H1 (cell line): ENCODE data around the gene FAM83C. TPM values are rescaled to one million over a fixed set of nuclear protein-coding genes. Genes with fewer than 3 reads are reported as not detected.

Experiments used
- BCL11A ChIP-seq, 2 experiments: IDR thresholded peaks; one replicate each; pipeline ENCODE4 v1.6.1; 2011; ENCODE audit warnings: low read depth in 2 of 2, low read length in 2 of 2, mild to moderate bottlenecking in 2 of 2
- CHD1 ChIP-seq: IDR thresholded peaks from 2 replicates; pipeline ENCODE4 v1.6.1; 2012; ENCODE audit warnings: low read depth, low read length, improper control_type of control experiment
- EZH2 ChIP-seq: fragments of 200-600 bp; sonication (generic); IDR thresholded peaks from 2 replicates; pipeline ENCODE4 v1.7.1; 2012; ENCODE audit warnings: low read depth, mild to moderate bottlenecking, moderate library complexity, low read length, inconsistent platforms; ENCODE audit not compliant: severe bottlenecking
- HDAC6 ChIP-seq: IDR thresholded peaks from one replicate; pipeline ENCODE4 v1.7.1; 2012; ENCODE audit warnings: low read depth, mild to moderate bottlenecking, inconsistent platforms, low read length, moderate library complexity
- JUN ChIP-seq: IDR thresholded peaks from 2 replicates; pipeline ENCODE4 v1.6.1; 2011; ENCODE audit warnings: low read depth, mild to moderate bottlenecking, improper control_type of control experiment, low read length
- RNF2 ChIP-seq: fragments of 200-900, 300-1000 bp; sonication (generic); IDR thresholded peaks from 2 replicates; pipeline ENCODE4 v1.7.1; 2016; ENCODE audit warnings: borderline replicate concordance, low read depth, mild to moderate bottlenecking, antibody characterized with exemption, low read length; ENCODE audit not compliant: poor library complexity, severe bottlenecking; ENCODE audit errors: missing control alignments
- SIX5 ChIP-seq: IDR thresholded peaks from 2 replicates; pipeline ENCODE4 v1.6.1; 2011; ENCODE audit warnings: mild to moderate bottlenecking, low read depth, low read length
- polyA plus RNA-seq, 7 experiments: library from polyadenylated mRNA; depleted of rRNA in 3 of 7; stranded (reverse) in 5 of 7; unstranded in 2 of 7; fragments of >200 nt in 5 of 7; fragments of 200-250 nt in 2 of 7; gene quantifications; 1 replicate in 5 of 7; 2 replicates in 1 of 7; 4 replicates in 1 of 7; pipeline versions ENCODE4 v1.2.1 to v1.2.3, GENCODE V29; 2011 to 2013; ENCODE audit warnings: missing spikeins in 2 of 7, mixed read lengths in 2 of 7
- total RNA-seq: library from RNA; stranded (reverse); fragmentation: NEBNext Ultra II Directional; extraction: Animal tissue kit (Norgen Biotek cat#: 25700); gene quantifications from 2 replicates; pipeline ENCODE4 v1.2.1, GENCODE V29; 2021
- TF ChIP-seq, protein P1 (sequence below): fragments of 300-600 bp; sonication (generic); IDR thresholded peaks from 2 replicates; pipeline ENCODE4 v1.7.1; 2012; ENCODE audit warnings: low read length, moderate library complexity, mild to moderate bottlenecking, inconsistent platforms; ENCODE audit not compliant: insufficient replicate concordance
- TF ChIP-seq, protein P2 (sequence below): IDR thresholded peaks from 2 replicates; pipeline ENCODE4 v1.6.1; 2012; ENCODE audit warnings: inconsistent platforms

Gene FAM83C
- total and polyA plus RNA-seq, 2 of the 8 experiments (the other 6 are each of a cell fraction or from before 2014, with no cell fraction given) = not detected

DNA sequence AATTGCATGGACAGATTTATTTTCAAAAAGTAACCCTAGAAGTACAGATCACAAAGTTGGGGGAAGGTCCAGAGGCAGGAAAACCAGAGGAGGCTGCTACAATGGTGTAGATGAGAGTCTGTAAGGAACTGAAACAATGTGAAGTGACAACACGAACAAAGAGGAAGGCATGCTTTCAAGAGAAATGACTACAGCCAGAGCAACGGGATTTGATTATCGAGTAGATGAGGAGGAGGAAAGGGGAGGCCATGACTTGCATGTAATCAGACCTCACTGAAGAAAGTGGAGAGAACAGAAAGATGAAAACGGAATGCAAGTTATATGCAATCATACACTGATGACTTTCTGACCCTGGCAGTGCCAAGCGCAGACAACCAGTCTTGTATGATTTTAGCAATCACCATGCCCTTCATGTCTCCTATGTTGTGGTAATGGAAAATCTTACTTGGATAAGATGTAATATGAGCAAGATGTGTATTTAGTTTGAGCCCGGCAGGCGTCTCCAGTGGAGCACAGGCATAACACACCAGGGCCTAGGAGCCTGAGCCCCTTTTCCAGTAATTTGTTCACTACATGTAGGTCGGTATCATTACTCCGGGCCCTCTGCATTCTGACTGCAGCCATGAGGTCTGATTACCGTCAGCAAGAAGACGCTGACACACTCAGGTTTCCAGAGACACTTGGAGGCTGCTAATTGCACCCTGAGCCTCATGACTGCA lies 34.0 kb upstream of the FAM83C start (continued):
- TF ChIP-seq, protein P1, sequence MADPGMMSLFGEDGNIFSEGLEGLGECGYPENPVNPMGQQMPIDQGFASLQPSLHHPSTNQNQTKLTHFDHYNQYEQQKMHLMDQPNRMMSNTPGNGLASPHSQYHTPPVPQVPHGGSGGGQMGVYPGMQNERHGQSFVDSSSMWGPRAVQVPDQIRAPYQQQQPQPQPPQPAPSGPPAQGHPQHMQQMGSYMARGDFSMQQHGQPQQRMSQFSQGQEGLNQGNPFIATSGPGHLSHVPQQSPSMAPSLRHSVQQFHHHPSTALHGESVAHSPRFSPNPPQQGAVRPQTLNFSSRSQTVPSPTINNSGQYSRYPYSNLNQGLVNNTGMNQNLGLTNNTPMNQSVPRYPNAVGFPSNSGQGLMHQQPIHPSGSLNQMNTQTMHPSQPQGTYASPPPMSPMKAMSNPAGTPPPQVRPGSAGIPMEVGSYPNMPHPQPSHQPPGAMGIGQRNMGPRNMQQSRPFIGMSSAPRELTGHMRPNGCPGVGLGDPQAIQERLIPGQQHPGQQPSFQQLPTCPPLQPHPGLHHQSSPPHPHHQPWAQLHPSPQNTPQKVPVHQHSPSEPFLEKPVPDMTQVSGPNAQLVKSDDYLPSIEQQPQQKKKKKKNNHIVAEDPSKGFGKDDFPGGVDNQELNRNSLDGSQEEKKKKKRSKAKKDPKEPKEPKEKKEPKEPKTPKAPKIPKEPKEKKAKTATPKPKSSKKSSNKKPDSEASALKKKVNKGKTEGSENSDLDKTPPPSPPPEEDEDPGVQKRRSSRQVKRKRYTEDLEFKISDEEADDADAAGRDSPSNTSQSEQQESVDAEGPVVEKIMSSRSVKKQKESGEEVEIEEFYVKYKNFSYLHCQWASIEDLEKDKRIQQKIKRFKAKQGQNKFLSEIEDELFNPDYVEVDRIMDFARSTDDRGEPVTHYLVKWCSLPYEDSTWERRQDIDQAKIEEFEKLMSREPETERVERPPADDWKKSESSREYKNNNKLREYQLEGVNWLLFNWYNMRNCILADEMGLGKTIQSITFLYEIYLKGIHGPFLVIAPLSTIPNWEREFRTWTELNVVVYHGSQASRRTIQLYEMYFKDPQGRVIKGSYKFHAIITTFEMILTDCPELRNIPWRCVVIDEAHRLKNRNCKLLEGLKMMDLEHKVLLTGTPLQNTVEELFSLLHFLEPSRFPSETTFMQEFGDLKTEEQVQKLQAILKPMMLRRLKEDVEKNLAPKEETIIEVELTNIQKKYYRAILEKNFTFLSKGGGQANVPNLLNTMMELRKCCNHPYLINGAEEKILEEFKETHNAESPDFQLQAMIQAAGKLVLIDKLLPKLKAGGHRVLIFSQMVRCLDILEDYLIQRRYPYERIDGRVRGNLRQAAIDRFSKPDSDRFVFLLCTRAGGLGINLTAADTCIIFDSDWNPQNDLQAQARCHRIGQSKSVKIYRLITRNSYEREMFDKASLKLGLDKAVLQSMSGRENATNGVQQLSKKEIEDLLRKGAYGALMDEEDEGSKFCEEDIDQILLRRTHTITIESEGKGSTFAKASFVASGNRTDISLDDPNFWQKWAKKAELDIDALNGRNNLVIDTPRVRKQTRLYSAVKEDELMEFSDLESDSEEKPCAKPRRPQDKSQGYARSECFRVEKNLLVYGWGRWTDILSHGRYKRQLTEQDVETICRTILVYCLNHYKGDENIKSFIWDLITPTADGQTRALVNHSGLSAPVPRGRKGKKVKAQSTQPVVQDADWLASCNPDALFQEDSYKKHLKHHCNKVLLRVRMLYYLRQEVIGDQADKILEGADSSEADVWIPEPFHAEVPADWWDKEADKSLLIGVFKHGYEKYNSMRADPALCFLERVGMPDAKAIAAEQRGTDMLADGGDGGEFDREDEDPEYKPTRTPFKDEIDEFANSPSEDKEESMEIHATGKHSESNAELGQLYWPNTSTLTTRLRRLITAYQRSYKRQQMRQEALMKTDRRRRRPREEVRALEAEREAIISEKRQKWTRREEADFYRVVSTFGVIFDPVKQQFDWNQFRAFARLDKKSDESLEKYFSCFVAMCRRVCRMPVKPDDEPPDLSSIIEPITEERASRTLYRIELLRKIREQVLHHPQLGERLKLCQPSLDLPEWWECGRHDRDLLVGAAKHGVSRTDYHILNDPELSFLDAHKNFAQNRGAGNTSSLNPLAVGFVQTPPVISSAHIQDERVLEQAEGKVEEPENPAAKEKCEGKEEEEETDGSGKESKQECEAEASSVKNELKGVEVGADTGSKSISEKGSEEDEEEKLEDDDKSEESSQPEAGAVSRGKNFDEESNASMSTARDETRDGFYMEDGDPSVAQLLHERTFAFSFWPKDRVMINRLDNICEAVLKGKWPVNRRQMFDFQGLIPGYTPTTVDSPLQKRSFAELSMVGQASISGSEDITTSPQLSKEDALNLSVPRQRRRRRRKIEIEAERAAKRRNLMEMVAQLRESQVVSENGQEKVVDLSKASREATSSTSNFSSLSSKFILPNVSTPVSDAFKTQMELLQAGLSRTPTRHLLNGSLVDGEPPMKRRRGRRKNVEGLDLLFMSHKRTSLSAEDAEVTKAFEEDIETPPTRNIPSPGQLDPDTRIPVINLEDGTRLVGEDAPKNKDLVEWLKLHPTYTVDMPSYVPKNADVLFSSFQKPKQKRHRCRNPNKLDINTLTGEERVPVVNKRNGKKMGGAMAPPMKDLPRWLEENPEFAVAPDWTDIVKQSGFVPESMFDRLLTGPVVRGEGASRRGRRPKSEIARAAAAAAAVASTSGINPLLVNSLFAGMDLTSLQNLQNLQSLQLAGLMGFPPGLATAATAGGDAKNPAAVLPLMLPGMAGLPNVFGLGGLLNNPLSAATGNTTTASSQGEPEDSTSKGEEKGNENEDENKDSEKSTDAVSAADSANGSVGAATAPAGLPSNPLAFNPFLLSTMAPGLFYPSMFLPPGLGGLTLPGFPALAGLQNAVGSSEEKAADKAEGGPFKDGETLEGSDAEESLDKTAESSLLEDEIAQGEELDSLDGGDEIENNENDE = no peak
- TF ChIP-seq EZH2 = no peak
- TF ChIP-seq JUN = no peak
- no peak for TF ChIP-seq RNF2
- no peak for TF ChIP-seq SIX5
- no peak for TF ChIP-seq BCL11A (IDR thresholded peaks at IDR 0.05; ENCODE audit: low read depth in 2 of 2, low read length in 2 of 2)
- TF ChIP-seq, protein P2, sequence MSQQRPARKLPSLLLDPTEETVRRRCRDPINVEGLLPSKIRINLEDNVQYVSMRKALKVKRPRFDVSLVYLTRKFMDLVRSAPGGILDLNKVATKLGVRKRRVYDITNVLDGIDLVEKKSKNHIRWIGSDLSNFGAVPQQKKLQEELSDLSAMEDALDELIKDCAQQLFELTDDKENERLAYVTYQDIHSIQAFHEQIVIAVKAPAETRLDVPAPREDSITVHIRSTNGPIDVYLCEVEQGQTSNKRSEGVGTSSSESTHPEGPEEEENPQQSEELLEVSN = no peak
- TF ChIP-seq HDAC6 = no peak
- no peak for TF ChIP-seq CHD1
